NCI-H2107 treated with DMSO at 0.1 percent for 48 hours (cell line): Measurements from ENCODE around the gene SLC2A13.
"Not testable (repeated sequence)": the region's sequence is repeated elsewhere in the genome, so short reads cannot be mapped to it uniquely, and the experiment has no call there.

Experiments used
- DNase-seq: peaks from one replicate; lab custom pipeline; 2025; ENCODE audit not compliant: unreplicated experiment; lab: John Stamatoyannopoulos, UW

SLC2A13 gene

GRCh38 chr12:39935839-39936238 is 170.0 kb downstream of the SLC2A13 start:
- DNase-seq, result no peak

- DNase-seq, result no peak
These were observed 170.6 kb downstream of the SLC2A13 start for GRCh38 chr12:39935275-39935674.

- no peak for DNase-seq
These were observed 174.0 kb downstream of the SLC2A13 start for GRCh38 chr12:39931857-39932256.

GRCh38 chr12:39931231-39931630 is 174.7 kb downstream of the SLC2A13 start:
- DNase-seq, result no peak

DNA sequence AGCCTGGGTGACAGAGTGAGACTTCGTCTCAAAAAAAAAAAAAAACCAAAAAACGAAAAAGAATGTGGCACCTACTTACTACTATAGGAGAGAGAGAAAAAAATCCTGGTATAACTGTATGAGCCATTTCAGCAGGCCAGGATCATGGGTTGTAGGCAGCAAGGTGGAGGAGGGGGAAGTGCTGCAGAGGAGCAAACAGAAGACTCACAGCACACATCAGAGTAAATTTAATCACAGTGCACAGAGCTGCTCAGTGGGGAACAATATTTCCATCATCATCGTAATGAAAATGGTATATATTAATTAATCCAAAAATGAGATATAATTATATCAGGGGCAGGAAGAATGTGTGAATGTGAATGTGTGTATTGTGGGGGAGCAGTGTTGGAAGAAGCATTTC is 175.8 kb downstream of the SLC2A13 start:
- no peak for DNase-seq

DNA sequence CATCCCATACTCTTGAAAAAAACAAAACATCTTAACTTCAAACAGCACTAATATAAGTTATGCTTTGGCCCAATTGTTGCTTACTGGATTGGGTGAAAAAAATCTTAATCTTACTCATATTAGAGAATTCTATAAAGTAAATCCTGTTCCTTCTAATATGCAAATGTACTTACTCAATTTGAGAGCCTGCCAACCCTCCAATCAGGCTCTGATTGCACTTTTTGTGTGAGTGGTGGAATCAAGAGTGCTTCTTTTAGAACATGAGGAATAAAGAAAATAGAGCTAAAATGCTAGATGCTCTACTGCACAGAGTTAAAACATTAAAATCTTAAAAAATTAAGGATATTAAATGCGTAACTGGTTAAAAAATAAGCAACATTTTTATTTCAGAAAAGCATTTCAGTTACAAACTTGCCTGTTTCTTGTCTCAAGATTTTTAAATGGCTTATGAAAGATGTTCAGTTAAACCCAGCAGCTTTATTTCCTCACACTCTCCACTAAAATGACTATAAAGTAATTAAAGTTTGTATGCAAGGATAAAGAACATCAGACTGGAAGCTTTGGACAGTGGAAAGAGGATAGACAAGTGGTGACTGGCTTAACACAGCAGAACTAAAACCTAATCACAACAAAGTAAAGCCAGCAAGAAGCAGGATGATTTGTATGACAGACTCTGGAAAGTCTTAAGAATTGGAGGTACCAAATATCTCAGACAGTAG is 177.5 kb downstream of the SLC2A13 start:
- no peak for DNase-seq

GRCh38 chr12:39923364-39923763 is 182.5 kb downstream of the SLC2A13 start:
- no peak for DNase-seq

DNA sequence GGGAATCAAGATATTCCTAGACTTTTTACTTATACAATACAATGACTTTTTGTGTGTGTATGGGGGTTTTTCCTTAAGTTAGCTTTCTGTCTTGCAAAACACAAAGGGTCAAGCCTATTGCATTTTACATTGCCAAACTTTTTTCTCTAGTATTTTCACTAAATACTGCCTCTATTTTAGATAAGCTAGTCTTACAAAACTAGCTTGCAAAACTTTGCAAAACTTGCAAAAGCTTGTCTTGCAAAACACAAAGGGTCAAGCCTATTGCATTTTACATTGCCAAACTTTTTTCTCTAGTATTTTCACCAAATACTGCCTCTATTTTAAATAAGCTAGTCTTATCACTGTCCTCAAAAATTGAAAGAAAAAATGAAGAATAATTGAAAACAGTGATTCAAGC is 183.3 kb downstream of the SLC2A13 start:
- DNase-seq, result not testable (repeated sequence)

DNA sequence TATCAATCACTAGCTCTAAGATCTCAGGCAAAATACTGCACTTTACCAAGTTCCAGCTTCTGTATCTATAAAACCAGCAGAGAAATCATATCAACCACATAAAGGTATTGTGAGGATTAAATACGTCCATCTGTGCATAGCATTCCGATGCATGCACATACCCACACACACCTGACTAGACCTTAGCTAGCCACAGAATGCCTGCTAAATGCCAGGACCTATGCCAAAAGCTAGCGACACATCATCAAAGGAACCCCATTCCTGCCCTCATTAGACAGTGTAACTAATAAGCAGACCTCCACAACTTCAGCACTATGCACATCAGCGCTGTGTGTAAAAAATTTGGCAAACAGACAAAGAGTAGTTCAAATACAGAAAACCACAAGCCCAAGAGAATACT is 185.2 kb downstream of the SLC2A13 start:
- no peak for DNase-seq

GRCh38 chr12:39920222-39920621 is 185.7 kb downstream of the SLC2A13 start:
- no peak for DNase-seq

- no peak for DNase-seq
These were observed 186.1 kb downstream of the SLC2A13 start for GRCh38 chr12:39919790-39920189.

- DNase-seq, result no peak
These were observed 190.6 kb downstream of the SLC2A13 start for GRCh38 chr12:39915249-39915648.

GRCh38 chr12:39912211-39912980 is 193.5 kb downstream of the SLC2A13 start:
- DNase-seq, result no peak

GRCh38 chr12:39906237-39906636 is 199.6 kb downstream of the SLC2A13 start:
- no peak for DNase-seq

DNA sequence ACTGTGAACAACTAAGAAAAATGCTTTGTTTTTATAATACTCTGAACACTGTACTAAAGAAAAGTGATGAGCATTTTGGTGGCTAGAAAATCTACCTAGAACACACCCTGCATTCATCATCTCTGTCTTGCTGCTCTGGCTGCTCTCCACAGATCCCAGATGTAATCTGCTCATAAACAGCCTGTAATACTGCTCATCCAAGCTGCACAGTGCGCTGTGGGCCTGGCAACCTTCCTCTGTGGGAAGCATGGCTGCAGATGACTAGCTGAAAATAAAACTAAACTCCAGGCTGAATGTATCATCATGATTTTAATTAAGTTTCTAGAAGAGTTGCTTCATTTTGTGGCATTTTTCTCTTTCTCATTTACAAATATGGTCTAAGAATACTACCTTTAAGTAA is 200.7 kb downstream of the SLC2A13 start:
- DNase-seq, result no peak

GRCh38 chr12:39902821-39903220 is 203.1 kb downstream of the SLC2A13 start:
- no peak for DNase-seq

DNA sequence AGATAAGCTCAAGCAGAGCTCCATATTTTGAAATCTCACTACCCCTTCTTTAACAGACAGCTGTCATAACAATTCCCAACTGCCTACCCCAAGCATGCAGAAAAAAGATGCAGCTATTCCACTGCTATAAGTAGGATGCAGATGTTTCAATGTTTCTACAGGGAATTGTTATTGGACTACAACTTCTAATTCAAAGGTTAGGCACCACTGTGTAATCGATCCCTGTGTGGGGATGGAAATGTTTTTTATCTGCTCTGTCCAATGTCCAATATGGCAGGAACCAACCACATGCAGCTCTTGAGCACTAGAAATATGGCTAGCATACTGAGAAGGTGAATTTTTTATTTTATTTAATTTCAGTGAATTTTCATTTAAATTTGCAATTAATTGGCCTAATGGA is 208.6 kb downstream of the SLC2A13 start:
- DNase-seq, result no peak

- not testable (repeated sequence) for DNase-seq
These were observed 212.5 kb downstream of the SLC2A13 start for GRCh38 chr12:39893388-39893787.

DNA sequence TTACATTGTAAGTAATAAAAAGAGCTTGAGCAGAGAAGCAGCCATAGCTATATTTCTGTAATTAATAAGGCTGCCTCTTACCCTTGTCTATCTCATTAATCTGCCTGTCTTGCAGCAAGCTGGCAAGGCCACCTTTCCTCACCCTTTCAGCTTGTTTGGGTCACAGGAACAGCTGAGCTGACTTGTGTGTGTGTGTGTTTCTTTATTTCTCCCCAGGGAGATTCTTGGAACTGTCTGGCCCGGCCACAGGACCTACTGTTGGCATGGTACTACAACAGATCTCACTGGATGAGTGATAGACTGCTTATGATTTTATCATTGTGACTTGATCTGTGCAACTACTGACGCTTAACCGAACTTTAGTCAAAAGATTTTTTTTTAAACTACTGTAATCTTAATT is 213.7 kb downstream of the SLC2A13 start:
- no peak for DNase-seq

DNA sequence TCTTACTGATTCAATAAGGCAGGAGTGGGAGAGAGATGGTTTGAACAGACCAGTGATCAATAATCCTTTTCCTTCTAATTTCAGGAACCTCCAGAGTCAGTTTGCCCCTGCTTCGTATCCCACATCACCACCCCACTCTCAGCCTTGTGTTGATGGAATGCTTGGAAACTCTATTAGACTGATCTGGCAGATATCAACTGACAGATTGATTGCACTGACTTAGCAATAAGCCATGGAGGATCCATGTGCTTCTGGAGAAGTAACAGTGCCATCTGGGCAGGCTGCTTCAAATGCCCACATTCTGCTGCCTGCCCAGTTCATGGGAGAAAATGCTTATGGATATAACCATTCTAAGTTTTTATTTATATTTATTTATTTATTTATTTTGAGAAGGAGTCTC is 218.0 kb downstream of the SLC2A13 start:
- no peak for DNase-seq

- DNase-seq, result no peak
These were observed 219.8 kb downstream of the SLC2A13 start for GRCh38 chr12:39886106-39886505.

DNA sequence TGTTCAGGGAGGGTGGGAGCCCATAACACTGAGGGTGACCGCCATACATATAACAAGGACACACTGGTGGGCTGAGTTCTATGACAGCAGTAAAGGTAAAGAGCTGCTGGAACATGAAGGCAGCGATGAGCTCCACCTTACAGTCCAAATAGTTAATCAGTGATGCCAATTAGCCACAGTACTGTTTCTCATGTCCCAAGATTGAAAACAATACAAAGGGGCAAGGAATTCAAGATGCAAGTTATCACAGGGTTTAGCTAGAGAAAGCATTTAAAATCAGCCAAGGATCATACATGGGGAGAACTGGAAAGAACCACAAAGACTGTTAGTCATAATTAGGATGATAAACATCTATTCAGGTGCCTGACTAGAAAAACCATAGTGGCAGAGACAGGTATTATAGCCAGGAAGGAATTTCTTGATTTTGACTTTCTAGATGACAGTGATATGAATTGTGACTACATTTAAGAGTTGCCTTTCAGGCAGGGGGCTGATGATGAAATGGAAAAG is 221.2 kb downstream of the SLC2A13 start:
- DNase-seq, result no peak
